Activated CD8-positive, alpha-beta memory T cell treated with anti-CD3 and anti-CD28 coated beads for 36 hours (primary cell): ENCODE measurements around the gene CLSTN1. TPM values are rescaled to one million over a fixed set of nuclear protein-coding genes. Genes with fewer than 3 reads are reported as not detected.
"Not testable (repeated sequence)": the region's sequence is repeated elsewhere in the genome, so short reads cannot be mapped to it uniquely, and the experiment has no call there.

ENCODE experiments used
- CTCF ChIA-PET: fragments of 350-600 bp; sonication (Branson Sonifier 250); formaldehyde crosslinking; loops from one replicate; lab custom pipeline; 2021; ENCODE audit warnings: antibody characterized with exemption; lab: Charles Lee
- POLR2A ChIA-PET: fragments of 350-600 bp; sonication (Branson Sonifier 250); formaldehyde crosslinking; loops from one replicate; lab custom pipeline; 2021; ENCODE audit warnings: antibody characterized with exemption; lab: Charles Lee
- total RNA-seq, 2 experiments: library from RNA; stranded (reverse); gene quantifications; one replicate each; pipeline ENCODE4 v1.2.3, GENCODE V29; 2021

Gene CLSTN1
- total RNA-seq, 2 experiments from 2014 or later: 38.8 to 40.8 TPM

GRCh38 chr1:9811239-9811966 lies 12.4 kb downstream of the CLSTN1 start:
- POLR2A ChIA-PET: no interaction called here
- CTCF ChIA-PET: no interaction called here

DNA sequence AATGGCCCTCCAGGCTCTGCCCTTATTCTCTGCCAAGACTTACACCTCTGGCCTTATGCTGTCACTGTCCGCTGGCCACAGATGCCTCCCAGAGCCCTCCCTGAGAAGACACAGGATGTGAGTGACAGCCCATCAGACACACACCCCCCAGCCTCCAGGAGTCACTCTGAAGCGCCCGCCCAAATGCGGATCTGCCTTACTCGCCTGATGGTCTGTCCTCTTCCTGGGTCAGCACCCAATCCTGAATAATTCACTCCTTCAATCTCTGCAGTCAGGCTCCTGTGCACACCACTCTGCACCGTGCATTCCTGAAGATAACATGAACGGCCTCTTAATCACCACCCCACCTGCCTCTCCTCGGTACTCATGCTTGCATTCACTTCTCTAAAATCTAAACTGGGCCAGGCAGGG lies 14.7 kb downstream of the CLSTN1 start:
- POLR2A ChIA-PET: no interaction called here
- CTCF ChIA-PET: no interaction called here

DNA sequence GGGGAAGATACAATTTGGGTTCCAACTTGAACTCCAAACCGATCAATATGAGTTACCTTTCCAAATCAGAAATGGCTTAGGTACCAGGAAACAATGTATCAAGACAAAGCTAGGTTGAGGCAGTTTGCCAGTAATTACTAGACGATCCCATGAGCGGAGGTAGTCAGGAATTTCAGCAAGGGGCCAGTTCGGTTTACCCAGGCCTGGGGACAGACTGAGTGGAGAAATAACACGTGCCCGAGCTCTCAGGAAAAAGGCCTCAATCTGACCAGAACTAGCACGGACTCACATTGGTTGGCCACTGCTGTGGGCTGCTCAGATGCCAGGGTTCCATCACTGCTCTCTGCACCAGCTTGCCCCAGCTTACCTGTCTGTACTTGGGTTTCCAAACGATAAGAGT lies 15.3 kb downstream of the CLSTN1 start:
- POLR2A ChIA-PET: no interaction called here
- CTCF ChIA-PET: interaction anchor here (0.7 to 0.8 kb wide), 2 partner anchors 16 to 24 kb away, joined by 3 read pairs; no protein-coding TSS in a partner anchor

DNA sequence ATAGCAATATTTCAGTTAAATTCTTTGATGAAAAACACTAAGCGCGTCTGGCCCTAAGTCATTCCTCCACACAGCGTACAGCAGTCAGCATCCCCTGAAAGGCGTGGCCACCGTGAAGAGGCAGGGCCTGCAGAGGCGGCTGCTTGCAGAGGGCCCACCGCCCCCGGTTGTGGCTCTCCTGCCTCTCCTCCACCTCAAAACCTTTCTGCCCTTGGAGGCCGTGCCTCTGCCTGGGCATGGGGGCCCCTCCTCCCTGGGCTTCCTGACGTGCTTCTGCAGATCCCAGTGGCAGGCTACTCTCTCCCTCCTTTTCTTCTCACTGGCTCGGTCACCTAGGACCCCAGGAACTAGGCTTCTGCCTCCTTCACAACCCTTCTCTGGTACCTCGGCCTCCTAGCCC lies 16.2 kb downstream of the CLSTN1 start:
- CTCF ChIA-PET: no interaction called here
- POLR2A ChIA-PET: no interaction called here

DNA sequence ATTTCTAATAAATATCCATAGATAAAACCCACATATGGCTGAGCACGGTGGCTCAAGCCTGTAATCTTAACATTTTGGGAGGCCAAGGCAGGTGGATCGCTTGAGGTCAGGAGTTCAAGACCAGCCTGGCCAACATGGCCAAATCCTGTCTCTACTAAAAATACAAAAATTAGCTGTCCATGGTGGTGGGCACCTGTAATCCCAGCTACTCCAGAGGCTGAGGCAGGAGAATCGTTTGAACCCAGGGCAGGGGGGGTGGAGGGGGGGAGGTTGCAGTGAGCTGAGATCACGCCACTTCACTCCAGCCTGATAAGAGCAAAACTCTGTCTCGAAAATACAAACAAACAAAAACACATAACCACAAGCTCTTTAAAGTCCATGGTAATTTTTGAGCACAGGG lies 17.8 kb downstream of the CLSTN1 start:
- POLR2A ChIA-PET: not testable (repeated sequence)

GRCh38 chr1:9805006-9805508 lies 18.7 kb downstream of the CLSTN1 start:
- POLR2A ChIA-PET: no interaction called here

More for the DNA sequence above, 17.8 kb downstream of the CLSTN1 start:
- CTCF ChIA-PET: not testable (repeated sequence)

GRCh38 chr1:9803003-9803918 lies 20.5 kb downstream of the CLSTN1 start:
- ChIA-PET CTCF (interaction anchor here (0.6 kb wide), 1 partner anchor 140 kb away, joined by 3 read pairs; the partner anchor contains the start of genes LZIC and NMNAT1), POLR2A (interaction anchor here (0.6 kb wide), 1 partner anchor 10 kb away, joined by 3 read pairs; no protein-coding TSS in a partner anchor)

More at GRCh38 chr1:9805006-9805508, 18.7 kb downstream of the CLSTN1 start:
- CTCF ChIA-PET: interaction anchor here (1.1 kb wide), 1 partner anchor 20 kb away, joined by 5 read pairs; no protein-coding TSS in a partner anchor

DNA sequence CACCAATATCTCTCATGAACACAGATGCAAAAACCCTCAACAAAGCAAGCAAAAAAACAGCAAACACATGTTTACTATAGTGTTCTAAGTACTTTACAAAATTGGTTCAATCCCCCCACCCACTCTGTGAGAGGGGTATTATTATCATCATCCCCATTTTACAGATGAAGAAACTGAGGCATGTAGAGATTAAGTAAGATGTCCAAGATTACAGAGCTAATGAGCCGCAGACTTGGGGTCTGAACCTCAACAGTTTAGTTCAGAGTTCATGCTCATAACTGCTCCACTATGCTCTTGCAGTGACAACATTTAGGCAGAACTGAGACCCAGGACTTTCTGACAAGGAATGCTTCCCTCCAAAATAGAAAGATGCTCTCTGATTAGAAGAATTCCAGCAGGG lies 21.9 kb downstream of the CLSTN1 start:
- CTCF ChIA-PET: interaction anchor here (0.7 to 2.8 kb wide), 2 partner anchors 17 to 173 kb away, joined by 3 to 11 read pairs; no protein-coding TSS in a partner anchor
- POLR2A ChIA-PET: no interaction called here

GRCh38 chr1:9798236-9799130 lies 25.3 kb downstream of the CLSTN1 start:
- CTCF ChIA-PET: interaction anchor here (1.3 kb wide), 2 partner anchors 14 to 16 kb away, joined by 3 read pairs; no protein-coding TSS in a partner anchor
- POLR2A ChIA-PET: no interaction called here

- POLR2A ChIA-PET: no interaction called here
- CTCF ChIA-PET: interaction anchor here (0.6 to 1.3 kb wide), 3 partner anchors 10 to 15 kb away, joined by 3 read pairs; no protein-coding TSS in a partner anchor
Measured at GRCh38 chr1:9797049-9797448, 26.7 kb downstream of the CLSTN1 start.

DNA sequence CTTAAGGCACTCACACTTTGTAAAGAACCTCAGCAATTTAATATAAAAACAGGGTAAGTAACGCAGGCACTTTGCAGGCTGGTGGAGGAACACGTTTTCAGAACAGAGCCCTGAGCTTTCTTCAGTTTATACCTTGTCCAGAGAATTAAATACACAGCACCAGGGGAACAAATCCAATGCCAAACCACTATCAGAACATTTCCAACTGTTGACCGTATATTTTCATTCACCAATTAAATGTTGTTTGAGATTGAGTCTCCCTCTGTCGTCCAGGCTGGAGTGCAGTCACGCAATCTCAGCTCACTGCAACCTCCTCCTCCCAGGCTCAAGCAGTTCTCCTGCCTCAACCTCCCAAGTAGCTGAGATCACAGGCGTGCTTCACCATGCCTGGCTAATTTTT lies 29.7 kb downstream of the CLSTN1 start:
- CTCF ChIA-PET: interaction anchor here (1.9 kb wide), 1 partner anchor 10 kb away, joined by 4 read pairs; no protein-coding TSS in a partner anchor

DNA sequence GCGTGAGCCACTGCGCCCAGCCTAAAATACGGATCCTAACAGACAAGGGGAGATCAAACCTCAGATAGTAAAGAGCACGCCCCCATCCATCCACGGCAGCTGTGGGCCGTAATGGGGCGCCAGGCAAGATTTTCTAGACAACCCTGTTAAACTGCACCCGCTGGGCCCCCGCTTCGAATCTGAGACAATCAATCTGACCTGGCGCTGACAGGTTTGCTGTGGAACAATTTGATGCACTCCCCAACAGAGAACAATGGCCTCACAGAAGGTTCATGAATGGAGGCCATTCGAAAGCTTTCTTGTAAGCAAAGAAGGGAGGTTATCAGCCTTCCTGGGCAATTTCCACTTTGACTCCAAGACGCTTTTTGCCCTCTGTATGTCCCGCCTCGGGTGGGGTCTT lies 30.5 kb downstream of the CLSTN1 start:
- CTCF ChIA-PET: interaction anchor here (0.6 to 1.9 kb wide), 3 partner anchors 9 to 22 kb away, joined by 3 to 4 read pairs (median 3); no protein-coding TSS in a partner anchor
- POLR2A ChIA-PET: interaction anchor here (0.5 kb wide), 1 partner anchor 222 kb away, joined by 8 read pairs; no protein-coding TSS in a partner anchor

More for the DNA sequence above, 29.7 kb downstream of the CLSTN1 start:
- POLR2A ChIA-PET: no interaction called here

DNA sequence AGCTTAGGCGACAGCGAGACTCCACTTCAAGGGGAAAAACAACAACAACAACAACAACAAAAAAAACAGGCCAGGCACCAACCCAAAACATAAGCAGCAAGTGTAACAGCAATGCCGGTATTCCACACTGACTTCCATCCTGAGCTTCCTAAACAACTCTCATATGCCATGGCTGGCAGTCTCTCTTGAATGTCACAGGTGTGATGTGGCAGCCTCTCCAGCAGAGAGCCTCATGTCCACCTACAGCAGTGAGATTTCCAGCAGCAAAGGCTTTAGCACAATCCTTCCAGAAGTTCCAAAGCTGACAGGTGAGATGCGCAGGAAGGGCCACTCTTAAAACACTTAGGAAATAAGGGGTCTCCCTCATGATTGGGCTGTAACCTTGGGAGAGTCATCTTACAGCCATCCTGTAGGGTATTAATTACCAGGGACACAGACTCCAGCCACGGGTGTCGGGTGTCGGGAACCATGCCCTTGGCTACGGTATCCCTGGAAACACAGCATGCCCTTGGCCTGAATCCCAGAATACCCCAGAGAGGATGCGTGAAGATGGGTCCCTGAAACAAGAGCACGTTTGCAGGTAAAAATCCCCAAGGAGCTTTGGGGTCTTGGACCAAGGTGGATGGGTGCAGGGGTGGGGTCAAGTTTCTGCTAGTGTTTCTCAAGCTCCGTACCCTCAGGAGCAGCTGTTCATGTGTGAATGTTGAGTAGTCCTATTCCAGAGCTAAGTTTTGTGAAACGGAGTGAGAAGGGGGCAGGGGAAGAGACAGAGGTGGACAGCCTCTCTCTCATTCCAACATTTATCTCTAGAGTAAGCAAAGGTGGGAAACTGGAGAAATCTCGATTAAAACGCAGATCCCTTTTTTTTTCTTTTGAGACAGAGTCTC lies 31.4 kb downstream of the CLSTN1 start:
- CTCF ChIA-PET: interaction anchor here (1.0 to 1.9 kb wide), 2 partner anchors 8 to 16 kb away, joined by 3 to 4 read pairs; no protein-coding TSS in a partner anchor
- POLR2A ChIA-PET: no interaction called here

DNA sequence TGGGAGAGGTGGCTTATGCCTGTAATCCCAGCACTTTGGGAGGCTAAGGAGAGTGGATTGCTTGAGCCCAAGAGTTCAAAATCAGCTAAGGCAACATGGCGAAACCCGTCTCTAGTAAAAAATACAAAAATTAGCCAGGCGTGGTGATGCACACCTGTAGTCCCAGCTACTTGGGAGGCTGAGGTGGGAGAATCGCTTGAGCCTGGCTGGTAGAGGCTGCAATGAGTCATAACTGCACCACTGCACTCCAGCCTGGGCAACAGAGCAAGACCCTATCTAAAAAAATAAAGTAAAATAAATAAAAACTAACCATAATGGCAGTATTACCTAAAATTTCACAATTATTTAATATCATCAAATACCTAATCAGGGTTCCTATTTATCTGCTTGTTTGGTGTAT lies 34.1 kb downstream of the CLSTN1 start:
- CTCF ChIA-PET, POLR2A ChIA-PET: not testable (repeated sequence)

- POLR2A ChIA-PET: no interaction called here
Measured at GRCh38 chr1:9787702-9788101, 36.1 kb downstream of the CLSTN1 start.

GRCh38 chr1:9785406-9785805 lies 38.4 kb downstream of the CLSTN1 start:
- POLR2A ChIA-PET: interaction anchor here (0.6 kb wide), 1 partner anchor 81 kb away, joined by 4 read pairs; no protein-coding TSS in a partner anchor

More at GRCh38 chr1:9787702-9788101, 36.1 kb downstream of the CLSTN1 start:
- CTCF ChIA-PET: interaction anchor here (0.7 to 1.6 kb wide), 4 partner anchors 12 to 88 kb away, joined by 3 to 4 read pairs (median 4); no protein-coding TSS in a partner anchor

More at GRCh38 chr1:9785406-9785805, 38.4 kb downstream of the CLSTN1 start:
- CTCF ChIA-PET: interaction anchor here (0.7 to 6.1 kb wide), 9 partner anchors 15 to 115 kb away, joined by 3 to 96 read pairs (median 5); no protein-coding TSS in a partner anchor
